ENCODE data around the gene LMAN2. TPM values are rescaled to one million over a fixed set of nuclear protein-coding genes. Genes with fewer than 3 reads are reported as not detected.
"Not testable (repeated sequence)": the region's sequence is repeated elsewhere in the genome, so short reads cannot be mapped to it uniquely, and the experiment has no call there.

Gene LMAN2
- polyA plus RNA-seq, 4 donors = 73.6 to 304 (median 158) TPM

GRCh38 chr5:177364159-177364962, 12.9 kb upstream of the LMAN2 start:
- FAIRE-seq (no peak), DNase-seq (no peak)
- 42 to 64% (median 52%) methylated on average over 11 of the region's 11 CpGs for WGBS, 3 donors
- no peaks in the 10 kb centered on the region for H3K36me3 ChIP-seq (ENCODE audit: control insufficient read depth in 3 of 3, insufficient read depth in 2 of 3, low read depth in 1 of 3, low read length in 3 of 3)
- no peaks in the 10 kb centered on the region for H3K27me3 ChIP-seq (ENCODE audit: control insufficient read depth in 3 of 3, insufficient read depth in 3 of 3, low read length in 3 of 3)
- H3K27ac ChIP-seq (ENCODE audit: low read depth in 1 of 3, low read length in 2 of 3) = no peak overlapping the region
- H3K4me3 ChIP-seq (ENCODE audit: low read depth in 1 of 3, low read length in 3 of 3) = no peak overlapping the region
- peaks cover 3 to 38% (median 4%) of the 10 kb centered on the region in 3 donors for H3K4me1 ChIP-seq (ENCODE audit: control insufficient read depth in 3 of 3, insufficient read depth in 2 of 3, low read depth in 1 of 3, low read length in 2 of 3)
- H3K9me3 ChIP-seq (ENCODE audit: control insufficient read depth in 2 of 2, insufficient read depth in 1 of 2, low read depth in 1 of 2, low read length in 1 of 2) = no peaks in the 10 kb centered on the region

GRCh38 chr5:177363565-177363964, 12.1 kb upstream of the LMAN2 start:
- Histone ChIP-seq H3K27ac (ENCODE audit: low read depth in 1 of 3, low read length in 2 of 3) (no peak overlapping the region), H3K36me3 (ENCODE audit: control insufficient read depth in 3 of 3, insufficient read depth in 2 of 3, low read depth in 1 of 3, low read length in 3 of 3) (no peaks in the 10 kb centered on the region), H3K4me3 (ENCODE audit: low read depth in 1 of 3, low read length in 3 of 3) (peak overlapping the region in 1 of 3 donors; percentile 43), H3K9me3 (ENCODE audit: control insufficient read depth in 2 of 2, insufficient read depth in 1 of 2, low read depth in 1 of 2, low read length in 1 of 2) (no peaks in the 10 kb centered on the region), H3K27me3 (ENCODE audit: control insufficient read depth in 3 of 3, insufficient read depth in 3 of 3, low read length in 3 of 3) (no peaks in the 10 kb centered on the region), H3K4me1 (ENCODE audit: control insufficient read depth in 3 of 3, insufficient read depth in 2 of 3, low read depth in 1 of 3, low read length in 2 of 3) (peaks cover 3 to 37% (median 3%) of the 10 kb centered on the region in 3 donors)
- DNase-seq = no peak
- 24 to 42% (median 36%) methylated on average over 10 of the region's 10 CpGs for WGBS, 3 donors
- FAIRE-seq = no peak

GRCh38 chr5:177362610-177363507, 11.4 kb upstream of the LMAN2 start:
- Histone ChIP-seq H3K27me3 (ENCODE audit: control insufficient read depth in 3 of 3, insufficient read depth in 3 of 3, low read length in 3 of 3) (no peaks in the 10 kb centered on the region), H3K27ac (ENCODE audit: low read depth in 1 of 3, low read length in 2 of 3) (peak overlapping the region in 2 of 3 donors; percentile 41 to 56), H3K36me3 (ENCODE audit: control insufficient read depth in 3 of 3, insufficient read depth in 2 of 3, low read depth in 1 of 3, low read length in 3 of 3) (no peaks in the 10 kb centered on the region), H3K4me3 (ENCODE audit: low read depth in 1 of 3, low read length in 3 of 3) (peak overlapping the region; percentile 19 to 46 (median 43)), H3K4me1 (ENCODE audit: control insufficient read depth in 3 of 3, insufficient read depth in 2 of 3, low read depth in 1 of 3, low read length in 2 of 3) (peaks cover 3 to 35% (median 3%) of the 10 kb centered on the region in 3 donors), H3K9me3 (ENCODE audit: control insufficient read depth in 2 of 2, insufficient read depth in 1 of 2, low read depth in 1 of 2, low read length in 1 of 2) (no peaks in the 10 kb centered on the region)
- FAIRE-seq (no peak), DNase-seq (peak; percentile 78 to 84)
- WGBS, 3 donors = 2 to 8% (median 3%) methylated on average over 58 to 59 of the region's 59 CpGs

GRCh38 chr5:177362292-177362609, 10.8 kb upstream of the LMAN2 start:
- Histone ChIP-seq H3K27ac (ENCODE audit: low read depth in 1 of 3, low read length in 2 of 3) (no peak overlapping the region), H3K4me3 (ENCODE audit: low read depth in 1 of 3, low read length in 3 of 3) (no peak overlapping the region), H3K36me3 (ENCODE audit: control insufficient read depth in 3 of 3, insufficient read depth in 2 of 3, low read depth in 1 of 3, low read length in 3 of 3) (peaks cover 0 to 2% (median 0%) of the 10 kb centered on the region in 3 donors), H3K9me3 (ENCODE audit: control insufficient read depth in 2 of 2, insufficient read depth in 1 of 2, low read depth in 1 of 2, low read length in 1 of 2) (no peaks in the 10 kb centered on the region), H3K4me1 (ENCODE audit: control insufficient read depth in 3 of 3, insufficient read depth in 2 of 3, low read depth in 1 of 3, low read length in 2 of 3) (peaks cover 3 to 29% (median 3%) of the 10 kb centered on the region in 3 donors), H3K27me3 (ENCODE audit: control insufficient read depth in 3 of 3, insufficient read depth in 3 of 3, low read length in 3 of 3) (no peaks in the 10 kb centered on the region)
- WGBS, 3 donors = 55 to 62% (median 57%) methylated on average over 8 of the region's 8 CpGs
- DNase-seq (no peak), FAIRE-seq (no peak)

GRCh38 chr5:177361418-177362291, 10.2 kb upstream of the LMAN2 start:
- Histone ChIP-seq H3K4me1 (ENCODE audit: control insufficient read depth in 3 of 3, insufficient read depth in 2 of 3, low read depth in 1 of 3, low read length in 2 of 3) (peaks cover 3 to 25% (median 3%) of the 10 kb centered on the region in 3 donors), H3K27me3 (ENCODE audit: control insufficient read depth in 3 of 3, insufficient read depth in 3 of 3, low read length in 3 of 3) (no peaks in the 10 kb centered on the region), H3K4me3 (ENCODE audit: low read depth in 1 of 3, low read length in 3 of 3) (no peak overlapping the region), H3K36me3 (ENCODE audit: control insufficient read depth in 3 of 3, insufficient read depth in 2 of 3, low read depth in 1 of 3, low read length in 3 of 3) (peaks cover 0 to 2% (median 0%) of the 10 kb centered on the region in 3 donors), H3K27ac (ENCODE audit: low read depth in 1 of 3, low read length in 2 of 3) (no peak overlapping the region), H3K9me3 (ENCODE audit: control insufficient read depth in 2 of 2, insufficient read depth in 1 of 2, low read depth in 1 of 2, low read length in 1 of 2) (no peaks in the 10 kb centered on the region)
- 66 to 77% (median 74%) methylated on average over 6 of the region's 6 CpGs for WGBS, 3 donors
- FAIRE-seq (no peak), DNase-seq (no peak)

GRCh38 chr5:177360740-177361139, 9.3 kb upstream of the LMAN2 start:
- H3K4me1 ChIP-seq (ENCODE audit: control insufficient read depth in 3 of 3, insufficient read depth in 2 of 3, low read depth in 1 of 3, low read length in 2 of 3) = peaks cover 3 to 15% (median 3%) of the 10 kb centered on the region in 3 donors
- H3K27ac ChIP-seq (ENCODE audit: low read depth in 1 of 3, low read length in 2 of 3); H3K36me3 ChIP-seq (ENCODE audit: control insufficient read depth in 3 of 3, insufficient read depth in 2 of 3, low read depth in 1 of 3, low read length in 3 of 3); DNase-seq; H3K4me3 ChIP-seq (ENCODE audit: low read depth in 1 of 3, low read length in 3 of 3); H3K27me3 ChIP-seq (ENCODE audit: control insufficient read depth in 3 of 3, insufficient read depth in 3 of 3, low read length in 3 of 3); H3K9me3 ChIP-seq (ENCODE audit: control insufficient read depth in 2 of 2, insufficient read depth in 1 of 2, low read depth in 1 of 2, low read length in 1 of 2); FAIRE-seq: not testable (repeated sequence)
- WGBS, 3 donors = 91 to 93% (median 91%) methylated on average over 7 of the region's 7 CpGs

GRCh38 chr5:177359860-177360259, 8.4 kb upstream of the LMAN2 start:
- peaks cover 0 to 2% (median 0%) of the 10 kb centered on the region in 3 donors for H3K36me3 ChIP-seq (ENCODE audit: control insufficient read depth in 3 of 3, insufficient read depth in 2 of 3, low read depth in 1 of 3, low read length in 3 of 3)
- no peak overlapping the region for H3K4me3 ChIP-seq (ENCODE audit: low read depth in 1 of 3, low read length in 3 of 3)
- H3K4me1 ChIP-seq (ENCODE audit: control insufficient read depth in 3 of 3, insufficient read depth in 2 of 3, low read depth in 1 of 3, low read length in 2 of 3) = peaks cover 3 to 14% (median 3%) of the 10 kb centered on the region in 3 donors
- peaks cover 0 to 8% (median 0%) of the 10 kb centered on the region in 3 donors for H3K27me3 ChIP-seq (ENCODE audit: control insufficient read depth in 3 of 3, insufficient read depth in 3 of 3, low read length in 3 of 3)
- H3K9me3 ChIP-seq (ENCODE audit: control insufficient read depth in 2 of 2, insufficient read depth in 1 of 2, low read depth in 1 of 2, low read length in 1 of 2) = peaks cover 0 to 8% of the 10 kb centered on the region in 2 donors
- DNase-seq = no peak
- no peak overlapping the region for H3K27ac ChIP-seq (ENCODE audit: low read depth in 1 of 3, low read length in 2 of 3)
- no peak for FAIRE-seq
- 72 to 80% (median 77%) methylated on average over 3 of the region's 3 CpGs for WGBS, 3 donors

Measured in small intestine (tissue), 7 donors.